AG04450 (cell line): Measurements from ENCODE around the gene CDKL1. TPM values are rescaled to one million over a fixed set of nuclear protein-coding genes. Genes with fewer than 3 reads are reported as not detected.

Source experiments
- CTCF ChIA-PET: fragments of 300-600, 350-600 bp; formaldehyde crosslinking; extraction: SDS; loops from one replicate; lab custom pipeline; 2022; ENCODE audit warnings: antibody characterized with exemption, inconsistent platforms; lab: Charles Lee
- POLR2A ChIA-PET: fragments of 350-600 bp; formaldehyde crosslinking; extraction: SDS; loops from one replicate; lab custom pipeline; 2021; ENCODE audit warnings: antibody characterized with exemption, inconsistent platforms; lab: Yijun Ruan, JAX
- DNase-seq: peaks from one replicate; pipeline ENCODE4 v3.0.0-alpha.2; 2011; ENCODE audit warnings: low read depth, low spot score
- H3K27ac ChIP-seq: one replicate; pipeline ENCODE4 v1.5.1; 2012; ENCODE audit warnings: low read depth, low read length, control low read depth
- H3K27me3 ChIP-seq: one replicate; pipeline ENCODE4 v1.6.0; 2012; ENCODE audit warnings: low read length; ENCODE audit not compliant: control insufficient read depth, insufficient read depth
- H3K4me3 ChIP-seq: 2 replicates; pipeline ENCODE4 v1.5.1; 2011; ENCODE audit warnings: mild to moderate bottlenecking, low read depth, low read length, control low read depth
- H3K9me3 ChIP-seq: 2 replicates; pipeline ENCODE4 v1.5.1; 2012; ENCODE audit warnings: low read length; ENCODE audit not compliant: control insufficient read depth, insufficient read depth
- polyA plus RNA-seq: library from polyadenylated mRNA; depleted of rRNA; stranded (reverse); fragments of >200 nt; gene quantifications from 2 replicates; pipeline ENCODE4 v1.2.3, GENCODE V29; 2011
- TF ChIP-seq, protein P1 (sequence below): IDR thresholded peaks from 2 replicates; pipeline ENCODE4 v1.5.1; 2011; ENCODE audit warnings: low read depth, low read length, control low read depth, inconsistent platforms

Gene CDKL1
- polyA plus RNA-seq, 1 experiment, result 20.1 TPM

GRCh38 chr14:50310445-50310844, 86.2 kb downstream of the CDKL1 start:
- no peaks in the 10 kb centered on the region for H3K27me3 ChIP-seq
- CTCF ChIA-PET, result interaction anchor here (1.0 to 2.2 kb wide), 3 partner anchors 10 to 233 kb away, joined by 3 to 10 read pairs (median 6); no protein-coding TSS in a partner anchor
- DNase-seq, result no peak
- H3K4me3 ChIP-seq, result no peak overlapping the region
- no peak overlapping the region for H3K27ac ChIP-seq
- POLR2A ChIA-PET, result interaction anchor here (1.1 kb wide), 1 partner anchor 79 kb away, joined by 3 read pairs; the partner anchor contains the start of gene SOS2
- no peaks in the 10 kb centered on the region for H3K9me3 ChIP-seq
- TF ChIP-seq, protein P1, sequence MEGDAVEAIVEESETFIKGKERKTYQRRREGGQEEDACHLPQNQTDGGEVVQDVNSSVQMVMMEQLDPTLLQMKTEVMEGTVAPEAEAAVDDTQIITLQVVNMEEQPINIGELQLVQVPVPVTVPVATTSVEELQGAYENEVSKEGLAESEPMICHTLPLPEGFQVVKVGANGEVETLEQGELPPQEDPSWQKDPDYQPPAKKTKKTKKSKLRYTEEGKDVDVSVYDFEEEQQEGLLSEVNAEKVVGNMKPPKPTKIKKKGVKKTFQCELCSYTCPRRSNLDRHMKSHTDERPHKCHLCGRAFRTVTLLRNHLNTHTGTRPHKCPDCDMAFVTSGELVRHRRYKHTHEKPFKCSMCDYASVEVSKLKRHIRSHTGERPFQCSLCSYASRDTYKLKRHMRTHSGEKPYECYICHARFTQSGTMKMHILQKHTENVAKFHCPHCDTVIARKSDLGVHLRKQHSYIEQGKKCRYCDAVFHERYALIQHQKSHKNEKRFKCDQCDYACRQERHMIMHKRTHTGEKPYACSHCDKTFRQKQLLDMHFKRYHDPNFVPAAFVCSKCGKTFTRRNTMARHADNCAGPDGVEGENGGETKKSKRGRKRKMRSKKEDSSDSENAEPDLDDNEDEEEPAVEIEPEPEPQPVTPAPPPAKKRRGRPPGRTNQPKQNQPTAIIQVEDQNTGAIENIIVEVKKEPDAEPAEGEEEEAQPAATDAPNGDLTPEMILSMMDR, result no peak

DNA sequence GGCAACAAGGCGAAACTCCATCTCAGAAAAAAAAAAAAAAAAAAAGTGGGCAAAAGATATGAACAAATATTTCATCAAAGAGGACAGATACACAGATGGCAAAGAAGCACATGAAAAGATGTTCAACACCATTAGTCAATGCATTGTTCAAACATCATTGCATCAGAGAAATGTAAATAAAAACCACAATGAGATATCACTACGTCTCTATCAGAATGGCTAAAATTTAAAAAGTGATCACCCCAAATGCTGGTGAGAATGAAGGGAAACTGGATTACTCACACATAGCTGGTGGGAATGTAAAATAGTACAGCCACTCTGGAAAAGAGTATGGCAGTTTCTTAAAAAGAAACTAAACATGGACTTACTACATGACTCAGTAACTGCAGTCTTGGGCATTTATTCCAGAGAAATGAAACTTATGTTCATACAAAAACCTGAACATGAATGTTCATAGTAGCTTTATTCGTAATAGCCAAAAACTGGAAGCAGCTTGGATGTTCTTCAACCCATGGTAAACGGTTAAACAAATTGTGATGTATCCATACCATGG, 88.2 kb downstream of the CDKL1 start:
- Histone ChIP-seq H3K27me3 (no peaks in the 10 kb centered on the region), H3K27ac (no peak overlapping the region), H3K9me3 (no peaks in the 10 kb centered on the region), H3K4me3 (no peak overlapping the region)
- DNase-seq, result no peak
- ChIA-PET POLR2A (no interaction called here), CTCF (no interaction called here)
- TF ChIP-seq, protein P1, result no peak

- no peak overlapping the region for H3K4me3 ChIP-seq
- ChIA-PET CTCF (interaction anchor here (1.6 kb wide), 1 partner anchor 15 kb away, joined by 4 read pairs; no protein-coding TSS in a partner anchor), POLR2A (no interaction called here)
- TF ChIP-seq, protein P1, result no peak
- no peak overlapping the region for H3K27ac ChIP-seq
- no peaks in the 10 kb centered on the region for H3K9me3 ChIP-seq
- no peak for DNase-seq
- H3K27me3 ChIP-seq, result no peaks in the 10 kb centered on the region
These were observed 92.8 kb downstream of the CDKL1 start for GRCh38 chr14:50303744-50304471.

GRCh38 chr14:50301914-50302313, 94.8 kb downstream of the CDKL1 start:
- Histone ChIP-seq H3K9me3 (no peaks in the 10 kb centered on the region), H3K27me3 (no peaks in the 10 kb centered on the region), H3K4me3 (no peak overlapping the region), H3K27ac (no peak overlapping the region)
- no peak for DNase-seq
- ChIA-PET POLR2A (no interaction called here), CTCF (no interaction called here)
- TF ChIP-seq, protein P1, result no peak

DNA sequence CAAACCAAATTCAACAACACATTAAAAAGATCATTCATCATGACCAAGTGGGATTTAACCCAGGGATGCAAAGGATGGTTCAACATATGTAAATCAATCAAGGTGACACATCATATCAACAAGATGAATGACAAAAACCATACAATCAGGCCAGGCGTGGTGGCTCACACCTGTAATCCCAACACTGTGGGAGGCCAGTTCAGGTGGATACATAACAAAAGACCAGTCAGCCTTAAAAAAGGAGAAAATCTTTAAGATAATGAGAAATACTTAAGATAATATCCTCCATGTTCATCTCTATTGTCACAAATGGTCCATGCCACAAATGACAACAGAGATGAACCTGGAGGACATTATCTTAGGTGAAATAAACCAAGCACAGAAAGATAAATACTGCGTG, 97.1 kb downstream of the CDKL1 start:
- Histone ChIP-seq H3K9me3 (no peaks in the 10 kb centered on the region), H3K27me3 (no peaks in the 10 kb centered on the region), H3K27ac (no peak overlapping the region), H3K4me3 (no peak overlapping the region)
- no peak for DNase-seq
- TF ChIP-seq, protein P1, result no peak
- ChIA-PET CTCF (no interaction called here), POLR2A (no interaction called here)
